OCI-LY7 (cell line): ENCODE measurements around the gene SAPCD2. TPM values are rescaled to one million over a fixed set of nuclear protein-coding genes. Genes with fewer than 3 reads are reported as not detected.
A peak's percentile ranks its signal among the peaks of the same experiment; 100 is the strongest.

ENCODE experiments used
- BruUV-seq: library from RNA; stranded (reverse); fragments of 400-500 nt; replicated peaks from 2 replicates; lab custom pipeline; 2021; lab: Mats Ljungman, UMichigan
- CTCF ChIA-PET: fragments of 300-600 bp; sonication (Branson Sonifier 250); formaldehyde crosslinking; loops from one replicate; lab custom pipeline; 2022; ENCODE audit warnings: antibody characterized with exemption; ENCODE audit not compliant: unreplicated experiment; lab: Charles Lee
- POLR2A ChIA-PET: fragments of 300-600 bp; sonication (Branson Sonifier 250); formaldehyde crosslinking; loops from one replicate; lab custom pipeline; 2022; ENCODE audit warnings: antibody characterized with exemption; lab: Charles Lee
- DNase-seq: peaks from one replicate; pipeline ENCODE4 v3.0.0-alpha.2; 2015; ENCODE audit warnings: low spot score
- H2AFZ ChIP-seq: fragments of 200-600 bp; sonication (generic), shearing (Covaris generic); 2 replicates; pipeline ENCODE4 v1.6.1; 2014; ENCODE audit warnings: mild to moderate bottlenecking, antibody characterized with exemption, low read length, moderate library complexity
- H3K27ac ChIP-seq: fragments of 200-600 bp; sonication (generic); 2 replicates; pipeline ENCODE4 v1.5.1; 2014; ENCODE audit warnings: mixed run types, low read depth, mild to moderate bottlenecking, moderate library complexity, low read length, inconsistent platforms; ENCODE audit not compliant: poor library complexity, severe bottlenecking
- H3K36me3 ChIP-seq: fragments of 200-600 bp; sonication (generic); 2 replicates; pipeline ENCODE4 v1.6.1; 2014; ENCODE audit warnings: mild to moderate bottlenecking, antibody characterized with exemption, low read length, moderate library complexity, mixed read lengths; ENCODE audit not compliant: insufficient read depth
- H3K4me1 ChIP-seq: fragments of 200-600 bp; sonication (generic); 2 replicates; pipeline ENCODE4 v1.5.1; 2014; ENCODE audit warnings: mild to moderate bottlenecking, low read length; ENCODE audit not compliant: insufficient read depth, poor library complexity, severe bottlenecking
- H3K4me2 ChIP-seq: fragments of 200-600 bp; sonication (generic); 2 replicates; pipeline ENCODE4 v1.6.1; 2014; ENCODE audit warnings: mild to moderate bottlenecking, low read length
- H3K4me3 ChIP-seq: fragments of 200-600 bp; sonication (generic); 2 replicates; pipeline ENCODE4 v1.5.1; 2014; ENCODE audit warnings: mild to moderate bottlenecking, low read depth, low read length; ENCODE audit not compliant: poor library complexity, severe bottlenecking
- H3K79me2 ChIP-seq: fragments of 200-600 bp; sonication (generic); 2 replicates; pipeline ENCODE4 v1.6.1; 2016; ENCODE audit warnings: low read depth, mild to moderate bottlenecking, low read length, moderate library complexity, mixed read lengths; ENCODE audit not compliant: insufficient read depth
- H3K9me2 ChIP-seq: fragments of 200-600 bp; sonication (generic); 2 replicates; pipeline ENCODE4 v1.6.1; 2016; ENCODE audit warnings: mild to moderate bottlenecking, low read length, mixed read lengths; ENCODE audit not compliant: insufficient read depth
- H3K9me3 ChIP-seq: fragments of 200-600 bp; sonication (generic); 2 replicates; pipeline ENCODE4 v1.6.1; 2014; ENCODE audit warnings: mild to moderate bottlenecking, mixed run types, low read length, mixed read lengths
- H4K20me1 ChIP-seq: fragments of 200-600 bp; sonication (generic); 2 replicates; pipeline ENCODE4 v1.6.1; 2014; ENCODE audit warnings: mild to moderate bottlenecking, antibody characterized with exemption, low read length, moderate library complexity, mixed read lengths; ENCODE audit not compliant: insufficient read depth
- EZH2phosphoT487 ChIP-seq: fragments of 200-600 bp; sonication (generic); IDR thresholded peaks from 2 replicates; pipeline ENCODE4 v1.6.1; 2018; ENCODE audit warnings: low read depth, borderline replicate concordance, mild to moderate bottlenecking, mixed run types, antibody characterized with exemption, low read length, moderate library complexity, mixed read lengths
- intact Hi-C: fragments of 100-400 bp; cut with micrococcal nuclease; formaldehyde crosslinking; loops from one replicate; pipeline ENCODE4 v1.10.0; 2022; ENCODE audit not compliant: unreplicated experiment
- total RNA-seq, 2 experiments: library from RNA; depleted of rRNA in 1 of 2; stranded (reverse); fragments of >200 nt in 1 of 2; shearing (Covaris generic) in 1 of 2; gene quantifications; 2 replicates each; pipeline ENCODE4 v1.2.3, GENCODE V29; 2014 to 2022
- TF ChIP-seq, protein P1 (sequence below): fragments of 200-600 bp; sonication (generic); conservative IDR thresholded peaks from 2 replicates; pipeline ENCODE4 v1.5.1; 2014; ENCODE audit warnings: mild to moderate bottlenecking, antibody characterized with exemption, low read length, moderate library complexity, mixed read lengths

Gene SAPCD2
- total RNA-seq, 2 experiments from 2014 or later: 57.2 to 74.0 TPM

DNA sequence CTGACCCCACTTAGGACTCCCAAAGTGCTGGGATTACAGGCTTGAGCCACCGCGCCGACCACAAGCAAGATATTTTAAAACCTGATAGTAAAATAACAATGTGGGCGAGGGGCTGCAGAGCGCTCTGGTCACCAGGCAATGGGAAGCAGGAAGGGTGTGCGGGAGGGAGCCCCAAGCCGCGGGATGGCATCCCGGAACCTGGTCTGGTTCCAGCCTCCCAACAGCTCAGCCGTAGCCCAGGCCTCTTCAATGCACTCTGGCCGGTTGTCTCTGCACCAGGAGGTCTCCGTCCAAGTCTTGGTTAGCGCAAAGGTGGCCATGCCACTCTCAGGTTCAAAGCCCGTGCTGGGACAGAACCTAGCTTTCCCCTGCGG, 6.3 kb upstream of the SAPCD2 start:
- peak overlapping the region; percentile 50; the same call in 1 of the 2 replicates for H2AFZ ChIP-seq
- no peak for TF ChIP-seq EZH2phosphoT487
- TF ChIP-seq, protein P1, sequence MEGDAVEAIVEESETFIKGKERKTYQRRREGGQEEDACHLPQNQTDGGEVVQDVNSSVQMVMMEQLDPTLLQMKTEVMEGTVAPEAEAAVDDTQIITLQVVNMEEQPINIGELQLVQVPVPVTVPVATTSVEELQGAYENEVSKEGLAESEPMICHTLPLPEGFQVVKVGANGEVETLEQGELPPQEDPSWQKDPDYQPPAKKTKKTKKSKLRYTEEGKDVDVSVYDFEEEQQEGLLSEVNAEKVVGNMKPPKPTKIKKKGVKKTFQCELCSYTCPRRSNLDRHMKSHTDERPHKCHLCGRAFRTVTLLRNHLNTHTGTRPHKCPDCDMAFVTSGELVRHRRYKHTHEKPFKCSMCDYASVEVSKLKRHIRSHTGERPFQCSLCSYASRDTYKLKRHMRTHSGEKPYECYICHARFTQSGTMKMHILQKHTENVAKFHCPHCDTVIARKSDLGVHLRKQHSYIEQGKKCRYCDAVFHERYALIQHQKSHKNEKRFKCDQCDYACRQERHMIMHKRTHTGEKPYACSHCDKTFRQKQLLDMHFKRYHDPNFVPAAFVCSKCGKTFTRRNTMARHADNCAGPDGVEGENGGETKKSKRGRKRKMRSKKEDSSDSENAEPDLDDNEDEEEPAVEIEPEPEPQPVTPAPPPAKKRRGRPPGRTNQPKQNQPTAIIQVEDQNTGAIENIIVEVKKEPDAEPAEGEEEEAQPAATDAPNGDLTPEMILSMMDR: no peak
- peak overlapping the region; percentile 66 for H3K4me2 ChIP-seq
- ChIA-PET CTCF (interaction anchor here (1.1 kb wide), 1 partner anchor 10 kb away, joined by 3 read pairs; the partner anchor contains the start of gene MAN1B1), POLR2A (interaction anchor here (1.2 to 2.0 kb wide), 2 partner anchors 8 to 10 kb away, joined by 4 to 7 read pairs; partner anchors contain the start of gene MAN1B1)
- H3K9me2 ChIP-seq: no peaks in the 10 kb centered on the region
- no peaks in the 10 kb centered on the region for H3K9me3 ChIP-seq
- peak overlapping the region; percentile 72 for H3K4me3 ChIP-seq
- no peaks in the 10 kb centered on the region for H4K20me1 ChIP-seq
- no peaks in the 10 kb centered on the region for H3K79me2 ChIP-seq
- no peak overlapping the region for H3K27ac ChIP-seq
- intact Hi-C loops: no loop called here
- peaks cover 18% of the 10 kb centered on the region for H3K4me1 ChIP-seq
- no TSS peak for BruUV-seq
- DNase-seq: no peak
- H3K36me3 ChIP-seq: no peaks in the 10 kb centered on the region

DNA sequence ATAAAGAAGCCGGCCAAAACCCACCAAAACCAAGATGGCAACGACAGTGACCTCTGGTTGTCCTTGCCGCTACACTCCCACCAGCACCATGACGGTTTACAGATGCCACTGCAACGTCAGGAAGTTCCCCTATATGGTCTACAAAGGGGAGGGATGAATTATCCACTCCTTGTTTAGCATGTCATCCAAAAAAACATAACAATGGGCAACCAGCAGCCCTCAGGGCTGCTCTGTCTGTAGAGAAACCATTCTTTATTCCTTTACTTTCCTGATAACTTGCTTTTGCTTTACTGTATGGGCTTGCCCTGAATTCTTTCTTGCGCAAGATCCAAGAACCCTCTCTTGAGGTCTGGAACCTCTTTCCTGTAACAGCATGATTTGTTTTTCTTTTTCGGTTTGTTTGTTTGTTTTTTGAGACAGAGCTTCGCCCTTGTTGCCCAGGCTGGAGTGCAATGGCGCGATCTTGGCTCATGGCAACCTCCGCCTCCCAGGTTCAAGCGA, 5.0 kb upstream of the SAPCD2 start:
- Histone ChIP-seq H3K9me3 (no peaks in the 10 kb centered on the region), H3K79me2 (no peaks in the 10 kb centered on the region), H3K4me3 (no peak overlapping the region), H3K4me2 (no peak overlapping the region), H3K9me2 (no peaks in the 10 kb centered on the region), H3K4me1 (peaks cover 27% of the 10 kb centered on the region), H3K36me3 (no peaks in the 10 kb centered on the region), H3K27ac (no peak overlapping the region), H4K20me1 (no peaks in the 10 kb centered on the region), H2AFZ (no peak overlapping the region)
- no TSS peak for BruUV-seq
- intact Hi-C loops: no loop called here
- TF ChIP-seq, protein P1: no peak
- TF ChIP-seq EZH2phosphoT487: no peak
- ChIA-PET POLR2A (interaction anchor here (1.0 kb wide), 1 partner anchor 11 kb away, joined by 3 read pairs; the partner anchor contains the start of gene MAN1B1), CTCF (no interaction called here)
- no peak for DNase-seq

DNA sequence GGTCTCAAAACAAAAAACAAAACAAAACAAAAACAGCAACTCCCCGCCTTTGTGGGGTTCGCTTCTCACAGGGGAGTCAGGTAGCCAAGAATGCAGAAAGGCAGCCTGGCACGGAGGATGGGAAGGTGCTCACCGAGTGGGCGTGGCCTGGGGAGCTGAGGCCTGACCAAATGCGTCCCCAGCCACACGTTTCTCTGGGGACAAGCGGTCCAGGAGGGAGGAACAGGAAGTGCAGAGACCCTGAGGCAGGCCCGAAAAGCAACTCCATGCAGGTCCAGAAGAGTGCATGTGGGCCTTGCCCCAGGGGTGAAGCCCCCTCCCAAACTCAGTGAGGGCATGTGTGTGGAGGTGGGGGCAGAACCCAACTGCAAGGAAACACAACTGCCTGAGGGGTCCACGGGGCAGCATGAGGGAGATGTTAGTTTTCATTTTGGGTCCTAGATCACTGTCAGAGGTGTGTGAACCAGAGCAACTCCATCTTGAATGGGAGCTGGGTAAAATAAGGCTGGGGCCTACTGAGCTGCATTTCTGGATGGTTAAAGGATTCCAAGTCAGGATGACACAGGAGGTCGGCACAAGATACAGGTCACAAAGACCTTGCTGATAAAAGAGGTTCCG, 4.4 kb upstream of the SAPCD2 start:
- TF ChIP-seq EZH2phosphoT487: no peak
- TF ChIP-seq, protein P1: no peak
- intact Hi-C loops: no loop called here
- ChIA-PET CTCF (no interaction called here), POLR2A (interaction anchor here (1.0 kb wide), 1 partner anchor 12 kb away, joined by 3 read pairs; the partner anchor contains the start of gene MAN1B1)
- H3K4me2 ChIP-seq: no peak overlapping the region
- H3K9me3 ChIP-seq: no peaks in the 10 kb centered on the region
- H3K79me2 ChIP-seq: no peaks in the 10 kb centered on the region
- no peaks in the 10 kb centered on the region for H3K9me2 ChIP-seq
- no peak overlapping the region for H2AFZ ChIP-seq
- no peaks in the 10 kb centered on the region for H3K36me3 ChIP-seq
- H3K4me1 ChIP-seq: peaks cover 27% of the 10 kb centered on the region
- H4K20me1 ChIP-seq: no peaks in the 10 kb centered on the region
- H3K27ac ChIP-seq: no peak overlapping the region
- DNase-seq: peak; percentile 17
- no TSS peak for BruUV-seq
- H3K4me3 ChIP-seq: no peak overlapping the region
